IMR-90 (cell line): ENCODE results near the gene PFKL. TPM values are rescaled to one million over a fixed set of nuclear protein-coding genes. Genes with fewer than 3 reads are reported as not detected.

Experiments
- ATAC-seq: fragments of 200-7000 bp; cut with Tn5 transposase; 2 replicates; pipeline ENCODE4 v1.9.1; 2020; ENCODE audit warnings: low read depth, mild to moderate bottlenecking, moderate library complexity
- BruUV-seq: library from RNA; stranded (reverse); fragments of 400-500 nt; replicated peaks from 2 replicates; lab custom pipeline; 2021; lab: Mats Ljungman, UMichigan
- CTCF ChIA-PET: fragments of 300-600 bp; formaldehyde crosslinking; extraction: SDS; loops from one replicate; lab custom pipeline; 2021; ENCODE audit warnings: antibody characterized with exemption; lab: Yijun Ruan, JAX
- POLR2A ChIA-PET: fragments of 300-600 bp; sonication (Branson Sonifier 250); formaldehyde crosslinking; loops from one replicate; lab custom pipeline; 2022; ENCODE audit warnings: antibody characterized with exemption; ENCODE audit not compliant: unreplicated experiment; lab: Charles Lee
- DNase-seq: peaks from one replicate; pipeline ENCODE4 v3.0.0; 2013
- H2AFZ ChIP-seq: replicated peaks from 2 replicates; pipeline ENCODE3; 2013; ENCODE audit warnings: low read length, mild to moderate bottlenecking; ENCODE audit not compliant: poor library complexity
- H2AK5ac ChIP-seq: 2 replicates; pipeline ENCODE4 v1.6.1; 2013; ENCODE audit warnings: low read depth, low read length, inconsistent platforms
- H2AK9ac ChIP-seq: replicated peaks from 2 replicates; pipeline ENCODE3; 2013; ENCODE audit warnings: mild to moderate bottlenecking, low read depth, low read length, moderate library complexity; ENCODE audit not compliant: poor library complexity
- H2BK120ac ChIP-seq: 2 replicates; pipeline ENCODE4 v1.6.1; 2013; ENCODE audit warnings: low read depth, low read length, inconsistent platforms
- H2BK15ac ChIP-seq: 3 replicates; pipeline ENCODE4 v1.6.1; 2013; ENCODE audit warnings: low read depth, low read length, inconsistent platforms
- H2BK20ac ChIP-seq: 2 replicates; pipeline ENCODE4 v1.6.1; 2013; ENCODE audit warnings: low read depth, mild to moderate bottlenecking, inconsistent platforms, low read length, moderate library complexity
- H2BK5ac ChIP-seq: 2 replicates; pipeline ENCODE4 v1.6.1; 2013; ENCODE audit warnings: mild to moderate bottlenecking, low read depth, low read length, inconsistent platforms; ENCODE audit not compliant: poor library complexity, severe bottlenecking
- H3K14ac ChIP-seq: replicated peaks from 2 replicates; pipeline ENCODE4 v1.6.1; 2013; ENCODE audit warnings: low read depth, low read length, inconsistent platforms
- H3K18ac ChIP-seq: 2 replicates; pipeline ENCODE4 v1.6.1; 2013; ENCODE audit warnings: low read depth, low read length, control low read depth
- H3K23ac ChIP-seq: 2 replicates; pipeline ENCODE4 v1.6.1; 2013; ENCODE audit warnings: low read depth, low read length, inconsistent platforms
- H3K27ac ChIP-seq: 2 replicates; pipeline ENCODE4 v1.5.1; 2013; ENCODE audit warnings: mild to moderate bottlenecking, control low read depth, low read length; ENCODE audit not compliant: insufficient read depth
- H3K27me3 ChIP-seq: 2 replicates; pipeline ENCODE4 v1.6.1; 2013; ENCODE audit warnings: low read length; ENCODE audit not compliant: control insufficient read depth, insufficient read depth
- H3K36me3 ChIP-seq: 2 replicates; pipeline ENCODE4 v1.6.1; 2013; ENCODE audit warnings: low read length, mixed read lengths; ENCODE audit not compliant: control insufficient read depth, insufficient read depth
- H3K4ac ChIP-seq: 2 replicates; pipeline ENCODE4 v1.6.1; 2013; ENCODE audit warnings: low read depth, low read length, inconsistent platforms
- H3K4me1 ChIP-seq: 2 replicates; pipeline ENCODE4 v1.6.1; 2013; ENCODE audit warnings: low read length, mixed read lengths; ENCODE audit not compliant: control insufficient read depth, insufficient read depth
- H3K4me2 ChIP-seq: 2 replicates; pipeline ENCODE4 v1.6.1; 2013; ENCODE audit warnings: low read depth, mild to moderate bottlenecking, control low read depth, low read length, moderate library complexity
- H3K4me3 ChIP-seq: 2 replicates; pipeline ENCODE4 v1.5.1; 2013; ENCODE audit warnings: low read depth, mild to moderate bottlenecking, control low read depth, low read length, moderate library complexity; ENCODE audit not compliant: insufficient read depth
- H3K56ac ChIP-seq: 2 replicates; pipeline ENCODE4 v1.6.1; 2013; ENCODE audit warnings: low read length, inconsistent platforms; ENCODE audit not compliant: insufficient read depth; ENCODE audit errors: extremely low read depth
- H3K79me1 ChIP-seq, 2 experiments: 2 replicates each; pipeline ENCODE4 v1.6.1; 2013; ENCODE audit warnings: low read length in 2 of 2, inconsistent platforms in 1 of 2, low read depth in 1 of 2
- H3K9ac ChIP-seq: 2 replicates; pipeline ENCODE4 v1.6.1; 2013; ENCODE audit warnings: low read depth, low read length, control low read depth
- H3K9me1 ChIP-seq: 2 replicates; pipeline ENCODE4 v1.6.1; 2013; ENCODE audit warnings: low read length, inconsistent platforms; ENCODE audit not compliant: insufficient read depth
- H3K9me3 ChIP-seq: 2 replicates; pipeline ENCODE4 v1.6.1; 2013; ENCODE audit warnings: low read length; ENCODE audit not compliant: control insufficient read depth, insufficient read depth
- H4K20me1 ChIP-seq: 2 replicates; pipeline ENCODE4 v1.6.1; 2013; ENCODE audit warnings: low read length, inconsistent platforms; ENCODE audit not compliant: insufficient read depth
- H4K5ac ChIP-seq: 2 replicates; pipeline ENCODE4 v1.6.1; 2013; ENCODE audit warnings: mild to moderate bottlenecking, low read depth, low read length, control low read depth
- H4K8ac ChIP-seq, 2 experiments: 2 replicates each; pipeline ENCODE4 v1.6.1; 2013; ENCODE audit warnings: low read depth in 2 of 2, low read length in 2 of 2, control low read depth in 1 of 2, inconsistent platforms in 1 of 2
- H4K91ac ChIP-seq: 2 replicates; pipeline ENCODE4 v1.6.1; 2013; ENCODE audit warnings: low read depth, low read length, inconsistent platforms; ENCODE audit not compliant: insufficient read depth
- RAD21 ChIP-seq: IDR thresholded peaks from 2 replicates; pipeline ENCODE4 v1.6.1; 2012; ENCODE audit warnings: low read length, improper control_type of control experiment
- SMC3 ChIP-seq: fragments of 150-350 bp; IDR thresholded peaks from 2 replicates; pipeline ENCODE4 v1.6.1; 2016; ENCODE audit warnings: low read depth, mild to moderate bottlenecking, antibody characterized with exemption, low read length, moderate library complexity
- WGBS, 2 experiments: methylation state at CpG; one replicate each; pipeline versions ENCODE4 v1.1.5 to v1.1.7; 2013; ENCODE audit warnings: missing lambda C conversion rate in 2 of 2; ENCODE audit not compliant: insufficient read length in 1 of 2; ENCODE audit errors: extremely low coverage in 2 of 2; 5-methylcytosine and 5-hydroxymethylcytosine counted together
- dilution Hi-C: fragments of 300-500 bp; cut with HindIII; formaldehyde crosslinking; loops from one replicate; pipeline ENCODE4 v1.14.3; 2018; ENCODE audit warnings: low sequenced_read_pairs; ENCODE audit not compliant: unreplicated experiment
- in situ Hi-C: fragments of 300-500 bp; cut with MboI; formaldehyde crosslinking; loops from 3 replicates; pipeline ENCODE4 v1.14.3; 2019; ENCODE audit warnings: low sequenced_read_pairs, inconsistent platforms, mixed read lengths
- intact Hi-C: fragments of 100-400 bp; cut with micrococcal nuclease; formaldehyde crosslinking; loops from 2 replicates; pipeline ENCODE4 v1.10.0; 2022
- polyA plus RNA-seq, 3 experiments: library from polyadenylated mRNA; depleted of rRNA; stranded (reverse); fragments of >200 nt; gene quantifications; 2 replicates each; pipeline ENCODE4 v1.2.3, GENCODE V29; 2012; ENCODE audit warnings: low replicate concordance in 1 of 3
- total RNA-seq: library from RNA; depleted of rRNA; stranded (reverse); fragments of >200 nt; gene quantifications from 2 replicates; pipeline ENCODE4 v1.2.3, GENCODE V29; 2012

The PFKL gene
- total and polyA plus RNA-seq, 2 of the 4 experiments (the other 2 are of a cell fraction) = 103 to 126 TPM

GRCh38 chr21:44366586-44367211 is 66.8 kb downstream of the PFKL start:
- 33% methylated on average over 1 of the region's 28 CpGs; no CpG with 5 or more reads in 1 of the 2 experiments for WGBS, 2 experiments
- no peak overlapping the region for H2BK20ac ChIP-seq

More at GRCh38 chr21:44366586-44367211, 66.8 kb downstream of the PFKL start:
- no peak for ATAC-seq
- ChIA-PET POLR2A (no interaction called here), CTCF (no interaction called here)
- BruUV-seq = no TSS peak
- Histone ChIP-seq H3K14ac (no peak overlapping the region), H4K5ac (no peak overlapping the region), H2AFZ (no peak overlapping the region), H4K20me1 (no peaks in the 10 kb centered on the region), H4K91ac (no peak overlapping the region), H3K4me2 (no peak overlapping the region), H3K79me1 (no peaks in the 10 kb centered on the region), H3K27ac (no peak overlapping the region), H3K4me3 (no peak overlapping the region), H3K18ac (no peak overlapping the region), H2AK9ac (no peak overlapping the region), H2BK120ac (no peak overlapping the region), H3K56ac (no peak overlapping the region), H4K8ac (no peak overlapping the region), H2BK15ac (no peak overlapping the region), H3K9ac (no peak overlapping the region), H3K4ac (no peak overlapping the region), H3K27me3 (peaks cover 3% of the 10 kb centered on the region; the same call in 1 of the 2 replicates), H3K36me3 (no peaks in the 10 kb centered on the region), H3K9me3 (peaks cover 6% of the 10 kb centered on the region), H3K9me1 (no peaks in the 10 kb centered on the region), H3K4me1 (no peaks in the 10 kb centered on the region), H2BK5ac (no peak overlapping the region), H2AK5ac (no peak overlapping the region), H3K23ac (no peak overlapping the region)
- in situ Hi-C loops (no loop called here), intact Hi-C loops (no loop called here), dilution Hi-C loops (no loop called here)
- TF ChIP-seq RAD21 = no peak
- TF ChIP-seq SMC3 = no peak
- no peak for DNase-seq
